CD4-positive, CD25-positive, alpha-beta regulatory T cell (primary cell): ENCODE data around the gene PGRMC1. TPM values are rescaled to one million over a fixed set of nuclear protein-coding genes. Genes with fewer than 3 reads are reported as not detected.
"Not testable (repeated sequence)": the region's sequence is repeated elsewhere in the genome, so short reads cannot be mapped to it uniquely, and the experiment has no call there.

Source experiments
- ATAC-seq, 2 donors: fragments of 150-1000 bp; cut with Tn5 transposase; one replicate each; pipeline ENCODE4 v1.10.0; 2021; ENCODE audit warnings: low read depth in 2 of 2, moderate number of reproducible peaks in 2 of 2, moderate library complexity in 1 of 2
- DNase-seq, 3 donors: peaks; one replicate each; pipeline versions ENCODE4 v3.0.0 to v3.0.0-alpha.2; 2012 to 2022; ENCODE audit warnings: mixed read lengths in 1 of 3
- H3K27ac ChIP-seq: one replicate; pipeline ENCODE4 v1.7.0; 2013; ENCODE audit warnings: mild to moderate bottlenecking, low read length; ENCODE audit not compliant: insufficient read depth, poor library complexity, severe bottlenecking
- H3K27me3 ChIP-seq: one replicate; pipeline ENCODE4 v1.7.0; 2013; ENCODE audit warnings: low read length; ENCODE audit not compliant: control insufficient read depth, insufficient read depth
- H3K36me3 ChIP-seq: one replicate; pipeline ENCODE4 v1.7.0; 2013; ENCODE audit warnings: mild to moderate bottlenecking, low read length, moderate library complexity; ENCODE audit not compliant: control insufficient read depth, insufficient read depth
- H3K4me1 ChIP-seq: 2 replicates; pipeline ENCODE4 v1.7.0; 2013; ENCODE audit warnings: mild to moderate bottlenecking, low read length; ENCODE audit not compliant: insufficient read depth, control insufficient read depth, poor library complexity, severe bottlenecking
- H3K4me3 ChIP-seq: one replicate; pipeline ENCODE4 v1.7.0; 2013; ENCODE audit warnings: low read depth, mild to moderate bottlenecking, low read length, moderate library complexity
- H3K9me3 ChIP-seq, 2 experiments: 1 replicate in 1 of 2; 2 replicates in 1 of 2; pipeline ENCODE4 v1.7.0; 2013; ENCODE audit warnings: low read length in 2 of 2, mild to moderate bottlenecking in 1 of 2, moderate library complexity in 1 of 2; ENCODE audit not compliant: control insufficient read depth in 2 of 2
- H3K27ac Mint-ChIP-seq, 3 donors: one replicate each; pipeline ENCODE4 v1.8.0; 2020 to 2022; ENCODE audit warnings: mild to moderate bottlenecking in 3 of 3, mixed read lengths in 3 of 3, moderate library complexity in 2 of 3
- H3K27me3 Mint-ChIP-seq: one replicate; pipeline ENCODE4 v1.8.0; 2022; ENCODE audit warnings: mild to moderate bottlenecking, mixed read lengths
- H3K36me3 Mint-ChIP-seq: one replicate; pipeline ENCODE4 v1.8.0; 2020; ENCODE audit warnings: mixed read lengths
- H3K4me1 Mint-ChIP-seq, 4 donors: one replicate each; pipeline ENCODE4 v1.8.0; 2020 to 2022; ENCODE audit warnings: mixed read lengths in 4 of 4, mild to moderate bottlenecking in 1 of 4
- H3K4me3 Mint-ChIP-seq, 4 donors: one replicate each; pipeline ENCODE4 v1.8.0; 2020 to 2022; ENCODE audit warnings: mild to moderate bottlenecking in 4 of 4, mixed read lengths in 4 of 4, moderate library complexity in 3 of 4
- H3K9me3 Mint-ChIP-seq, 7 donors: one replicate each; pipeline ENCODE4 v1.8.0; 2020 to 2022; ENCODE audit warnings: mixed read lengths in 7 of 7, mild to moderate bottlenecking in 3 of 7, moderate library complexity in 2 of 7
- polyA plus RNA-seq, 4 donors: library from polyadenylated mRNA; unstranded; fragments of 300-500 nt; fragmentation: Illumina TruSeq; gene quantifications; one replicate each; pipeline ENCODE4 v1.2.3, GENCODE V29; 2021
- total RNA-seq: library from RNA; stranded (reverse); gene quantifications from one replicate; pipeline ENCODE4 v1.2.3, GENCODE V29; 2022

PGRMC1 gene
- total and polyA plus RNA-seq, 5 donors from 2014 or later = 17.9 to 26.3 (median 21.7) TPM

DNA sequence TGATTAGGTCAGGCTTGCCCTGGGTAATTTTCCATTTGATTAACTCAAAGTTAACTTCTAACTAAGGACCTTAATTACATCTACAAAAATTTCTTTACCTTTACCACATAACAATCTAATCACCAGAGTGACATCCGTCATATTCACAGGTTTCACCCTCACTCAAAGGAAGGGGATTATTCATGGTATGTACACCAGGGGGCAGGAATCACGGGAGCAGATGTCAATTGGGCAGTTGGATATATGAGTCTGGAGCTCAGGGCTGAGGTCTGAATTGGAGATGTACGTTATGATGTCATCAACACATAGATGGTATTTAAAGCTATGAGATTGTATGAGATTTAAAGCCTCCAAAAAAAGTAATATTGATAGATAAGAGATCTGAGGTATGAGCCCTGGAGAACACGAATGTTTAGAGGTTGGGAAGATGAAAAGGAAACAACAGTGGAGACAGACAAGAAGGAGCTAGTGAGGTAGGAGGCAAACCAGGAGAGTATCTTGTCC lies 52.9 kb downstream of the PGRMC1 start:
- H3K36me3 ChIP-seq = no peaks in the 10 kb centered on the region

DNA sequence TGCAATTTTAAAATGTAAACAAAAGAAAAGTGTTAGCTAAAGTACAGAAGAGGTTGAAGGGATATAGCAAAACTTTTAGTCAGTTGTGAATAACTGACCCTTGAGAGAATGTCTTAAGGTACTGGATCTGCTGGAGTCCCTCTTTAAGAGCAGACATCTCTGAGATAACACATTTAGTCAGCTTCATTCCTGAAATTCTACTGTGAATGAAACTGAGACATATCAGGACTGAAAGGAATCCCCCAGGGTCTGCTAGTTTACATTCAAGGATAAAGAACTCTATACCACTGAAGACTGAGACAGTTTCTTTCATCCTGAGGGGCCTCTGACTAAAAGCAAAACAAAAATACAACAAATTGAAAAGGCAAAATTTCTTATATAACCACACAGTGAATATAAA lies 54.4 kb downstream of the PGRMC1 start:
- DNase-seq (no peak), ATAC-seq (no peak)
- no peaks in the 10 kb centered on the region for H3K36me3 ChIP-seq
- no peak overlapping the region for H3K4me3 Mint-ChIP-seq
- H3K27ac Mint-ChIP-seq = no peak overlapping the region
- no peaks in the 10 kb centered on the region for H3K36me3 Mint-ChIP-seq
- H3K27me3 Mint-ChIP-seq = peaks cover 6% of the 10 kb centered on the region
- no peaks in the 10 kb centered on the region for H3K4me1 Mint-ChIP-seq
- H3K4me1 ChIP-seq = no peaks in the 10 kb centered on the region
- no peak overlapping the region for H3K27ac ChIP-seq
- H3K9me3 Mint-ChIP-seq = peaks cover 0 to 1% (median 0%) of the 10 kb centered on the region in 7 donors
- H3K9me3 ChIP-seq = no peaks in the 10 kb centered on the region
- peaks cover 4% of the 10 kb centered on the region for H3K27me3 ChIP-seq
- no peak overlapping the region for H3K4me3 ChIP-seq

More for the DNA sequence above, 52.9 kb downstream of the PGRMC1 start:
- Mint-ChIP-seq H3K4me3 (no peak overlapping the region), H3K9me3 (peaks cover 0 to under 1% (median 0%) of the 10 kb centered on the region in 7 donors), H3K36me3 (no peaks in the 10 kb centered on the region), H3K4me1 (no peaks in the 10 kb centered on the region), H3K27ac (no peak overlapping the region), H3K27me3 (peaks cover 15% of the 10 kb centered on the region)
- no peaks in the 10 kb centered on the region for H3K9me3 ChIP-seq
- H3K27ac ChIP-seq = no peak overlapping the region
- ATAC-seq = no peak
- H3K4me3 ChIP-seq = no peak overlapping the region
- no peaks in the 10 kb centered on the region for H3K4me1 ChIP-seq
- peaks cover 4% of the 10 kb centered on the region for H3K27me3 ChIP-seq
- no peak for DNase-seq

DNA sequence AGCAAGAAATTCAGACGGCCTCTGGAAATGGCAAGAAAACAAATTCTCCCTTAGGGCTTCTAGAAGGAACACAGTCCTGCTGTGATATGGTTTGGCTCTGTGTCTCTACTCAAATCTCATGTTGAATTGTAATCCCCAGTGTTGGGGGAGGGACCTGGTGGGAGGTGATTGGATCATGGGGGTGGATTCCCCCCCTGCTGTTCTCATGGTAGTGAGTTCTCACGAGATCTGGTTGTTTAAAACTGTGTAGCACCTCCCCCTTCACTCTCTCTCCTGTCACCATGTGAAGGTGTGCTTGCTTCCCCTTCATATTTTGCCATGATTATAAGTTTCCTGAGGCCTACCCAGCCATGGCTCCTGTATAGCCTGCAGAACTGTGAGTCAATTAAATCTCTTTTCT lies 55.2 kb downstream of the PGRMC1 start:
- ATAC-seq = not testable (repeated sequence)

DNA sequence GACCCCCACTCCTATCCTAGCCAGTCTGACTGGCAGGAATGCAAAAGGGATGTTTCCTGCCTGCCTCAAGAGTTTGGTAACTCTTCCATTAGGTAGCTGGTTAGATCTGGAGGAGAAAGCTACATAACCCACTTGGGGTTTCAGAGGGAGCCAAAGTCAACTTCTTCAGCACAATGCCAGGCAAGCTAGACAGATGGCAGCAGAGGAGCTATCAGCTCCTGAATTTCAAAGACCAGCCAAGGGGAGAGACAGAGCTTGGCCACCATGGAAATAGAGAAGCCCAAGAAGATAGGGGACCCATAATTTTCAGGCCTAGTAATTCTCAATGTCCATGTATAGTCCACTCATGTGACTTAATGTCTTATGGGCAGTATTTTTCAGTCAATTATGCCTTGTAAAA lies 56.4 kb downstream of the PGRMC1 start:
- Mint-ChIP-seq H3K4me1 (no peaks in the 10 kb centered on the region), H3K9me3 (peaks cover 0 to 1% (median 0%) of the 10 kb centered on the region in 7 donors), H3K27ac (no peak overlapping the region), H3K27me3 (peaks cover 4% of the 10 kb centered on the region), H3K36me3 (no peaks in the 10 kb centered on the region), H3K4me3 (no peak overlapping the region)
- Histone ChIP-seq H3K4me3 (no peak overlapping the region), H3K27me3 (peaks cover 4% of the 10 kb centered on the region), H3K27ac (no peak overlapping the region), H3K9me3 (no peaks in the 10 kb centered on the region), H3K4me1 (no peaks in the 10 kb centered on the region), H3K36me3 (no peaks in the 10 kb centered on the region)
- DNase-seq (no peak), ATAC-seq (no peak)

More for the DNA sequence above, 55.2 kb downstream of the PGRMC1 start:
- not testable (repeated sequence) for H3K9me3 Mint-ChIP-seq, H3K27me3 ChIP-seq, H3K4me1 Mint-ChIP-seq, DNase-seq, H3K27ac ChIP-seq, H3K4me3 ChIP-seq, H3K27me3 Mint-ChIP-seq, H3K36me3 ChIP-seq, H3K9me3 ChIP-seq, H3K4me3 Mint-ChIP-seq, H3K4me1 ChIP-seq, H3K27ac Mint-ChIP-seq, H3K36me3 Mint-ChIP-seq

Other genes with a start within 250 kb of the PGRMC1 start
- not detected for gene CT47C1, start 163.3 kb upstream of the PGRMC1 start, total RNA-seq
- gene CT47C1, start 163.3 kb upstream of the PGRMC1 start, polyA plus RNA-seq = not detected
- not detected for gene KIAA1210, start 108.5 kb upstream of the PGRMC1 start, total RNA-seq
- not detected for gene KIAA1210, start 108.5 kb upstream of the PGRMC1 start, polyA plus RNA-seq
- 2.6 TPM for gene SLC25A43, start 163.1 kb downstream of the PGRMC1 start, total RNA-seq
- 1 to 10 TPM; 3.0 to 4.9 (median 3.5) TPM for gene SLC25A43, start 163.1 kb downstream of the PGRMC1 start, polyA plus RNA-seq
- 165 TPM for gene SLC25A5, start 232.2 kb downstream of the PGRMC1 start, total RNA-seq
- 100 to 1,000 TPM; 236 to 336 (median 273) TPM for gene SLC25A5, start 232.2 kb downstream of the PGRMC1 start, polyA plus RNA-seq